ENCODE data around the gene SRSF1.
"Not testable (repeated sequence)": the region's sequence is repeated elsewhere in the genome, so short reads cannot be mapped to it uniquely, and the experiment has no call there.

Gene SRSF1, protein sequence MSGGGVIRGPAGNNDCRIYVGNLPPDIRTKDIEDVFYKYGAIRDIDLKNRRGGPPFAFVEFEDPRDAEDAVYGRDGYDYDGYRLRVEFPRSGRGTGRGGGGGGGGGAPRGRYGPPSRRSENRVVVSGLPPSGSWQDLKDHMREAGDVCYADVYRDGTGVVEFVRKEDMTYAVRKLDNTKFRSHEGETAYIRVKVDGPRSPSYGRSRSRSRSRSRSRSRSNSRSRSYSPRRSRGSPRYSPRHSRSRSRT

DNA sequence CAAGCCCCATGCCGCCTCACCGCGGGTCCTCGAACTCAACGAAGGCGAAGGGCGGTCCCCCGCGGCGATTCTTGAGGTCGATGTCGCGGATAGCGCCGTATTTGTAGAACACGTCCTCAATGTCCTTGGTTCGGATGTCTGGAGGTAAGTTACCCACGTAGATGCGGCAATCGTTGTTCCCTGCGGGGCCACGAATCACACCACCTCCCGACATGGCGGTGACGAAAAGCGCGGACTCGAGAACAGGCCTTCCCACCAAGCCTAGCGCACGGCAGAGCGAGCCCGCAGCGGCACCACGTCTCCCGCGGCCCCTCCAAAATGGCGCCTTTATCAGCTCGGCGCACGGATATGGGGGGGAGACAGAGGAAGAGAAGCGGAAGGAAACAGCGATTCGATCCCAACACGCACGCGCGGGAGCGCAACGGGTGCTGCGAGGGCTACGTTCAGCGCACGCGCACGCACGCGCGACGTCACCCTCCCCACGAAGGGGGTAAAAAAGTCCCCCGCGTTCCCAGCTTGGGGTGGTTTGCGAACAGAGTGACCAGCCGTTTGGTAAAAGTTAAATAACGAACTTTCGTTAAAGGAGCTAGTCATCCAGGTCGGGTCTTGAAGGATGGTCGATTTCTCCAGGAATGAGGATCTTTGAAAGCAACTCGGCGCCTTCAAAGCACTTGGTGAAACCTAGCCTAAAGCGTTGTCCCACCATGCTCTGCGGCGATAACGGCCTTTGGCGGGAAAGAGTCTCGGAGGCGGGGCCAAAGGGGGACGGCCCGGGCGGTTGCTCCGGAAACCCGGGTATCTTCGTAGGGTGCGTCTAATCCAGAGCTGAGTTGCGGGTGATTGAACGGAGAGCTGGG lies at the start of gene SRSF1:
SRSF1 (minus strand) TSS at position 323 of the 857 bp plus-strand sequence; CDS start at position 214, 109 bp downstream.
- DNase-seq: peak; percentile 97

DNA sequence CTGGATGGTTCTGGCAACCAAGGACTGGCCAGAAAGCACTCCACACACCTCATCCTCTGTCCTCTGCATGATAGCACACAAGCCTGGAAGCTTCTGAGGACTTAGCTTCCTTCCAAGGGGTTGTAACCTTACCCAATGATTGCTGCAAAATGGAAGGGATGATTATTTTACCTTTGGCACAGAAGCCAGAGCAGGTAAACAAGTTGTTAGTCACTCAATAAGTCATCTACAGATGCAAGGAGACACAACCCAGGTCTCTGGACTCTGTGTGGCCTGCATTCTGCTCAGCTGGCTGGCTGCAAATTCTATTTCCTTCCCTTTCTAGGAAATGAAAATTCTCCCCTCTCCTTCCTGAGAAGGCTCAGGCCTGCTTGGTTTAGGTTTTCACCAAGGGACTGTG lies 49.4 kb upstream of the SRSF1 start:
- no peak for DNase-seq

DNA sequence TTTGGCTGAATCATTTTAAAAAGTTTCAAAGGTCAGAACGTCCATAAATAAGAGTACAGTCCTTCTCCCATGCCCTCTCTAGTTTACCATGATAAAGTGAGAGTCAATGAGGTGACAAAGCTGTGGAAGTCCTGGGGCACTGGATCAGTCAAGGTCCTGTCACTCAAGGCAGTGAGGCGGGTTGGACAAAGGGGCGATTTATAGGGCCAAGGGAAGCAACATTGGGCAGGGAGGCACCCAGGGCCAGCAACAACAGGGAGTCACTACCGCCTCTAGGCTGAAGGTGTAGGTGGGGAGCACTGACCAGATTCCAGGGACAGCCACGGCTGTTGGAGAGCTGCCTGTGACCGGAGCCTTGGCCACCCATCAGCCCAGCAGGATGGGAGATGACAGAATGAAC lies 47.6 kb upstream of the SRSF1 start:
- DNase-seq: no peak

DNA sequence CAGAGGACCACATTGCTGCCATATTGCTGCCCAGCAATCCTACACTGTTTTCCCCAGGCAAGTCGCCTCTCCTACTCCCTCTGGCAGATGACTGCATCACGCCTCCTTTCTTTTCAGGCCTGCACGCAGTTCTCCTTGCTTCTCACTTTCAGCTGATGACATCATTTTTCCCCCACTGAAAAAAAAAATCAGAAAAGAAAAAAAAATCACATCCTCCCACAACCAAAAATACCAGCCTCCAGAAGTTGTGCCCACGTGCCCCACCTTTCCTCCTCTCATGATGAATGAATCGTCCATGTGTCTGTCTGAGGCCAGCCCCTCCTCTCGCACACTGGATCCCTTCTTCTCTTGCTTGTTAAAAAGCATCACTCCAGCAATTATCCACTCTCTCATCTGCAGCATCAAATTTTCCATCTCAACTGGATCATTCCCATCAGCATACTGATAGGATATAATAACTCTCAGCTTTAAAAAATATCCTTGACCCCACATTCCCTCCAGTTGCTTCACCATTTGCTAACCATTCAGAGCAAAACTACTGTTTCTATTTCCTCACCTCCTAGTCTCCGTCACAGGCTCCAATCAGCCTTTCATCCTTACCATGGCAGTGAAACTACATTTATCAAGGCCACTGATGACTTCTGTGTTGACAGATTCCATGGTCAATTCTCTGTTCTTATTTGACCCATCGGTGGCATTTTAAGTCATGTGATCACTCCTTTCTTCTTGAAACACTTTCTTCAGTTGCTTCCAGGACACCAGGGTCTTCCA lies 46.1 kb upstream of the SRSF1 start:
- DNase-seq: no peak

DNA sequence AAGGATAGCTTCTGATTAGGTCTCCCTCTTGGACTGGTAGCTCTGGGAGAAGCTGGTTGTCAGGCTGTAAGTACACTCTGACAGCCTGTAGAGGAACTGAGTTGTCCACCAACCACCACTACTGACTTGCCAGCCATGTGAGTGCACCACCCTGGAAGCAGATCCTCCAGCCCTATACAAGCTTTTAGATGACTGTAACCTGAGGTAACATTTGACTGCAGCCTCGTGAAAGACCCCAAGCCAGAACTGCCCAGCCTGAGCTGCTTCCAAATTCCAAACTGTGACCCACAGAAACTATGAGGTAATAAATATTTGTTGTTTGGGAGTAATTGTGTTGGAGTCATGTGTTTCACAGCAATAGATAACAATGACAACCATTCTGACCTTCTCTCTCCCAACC lies 45.4 kb upstream of the SRSF1 start:
- DNase-seq: no peak

DNA sequence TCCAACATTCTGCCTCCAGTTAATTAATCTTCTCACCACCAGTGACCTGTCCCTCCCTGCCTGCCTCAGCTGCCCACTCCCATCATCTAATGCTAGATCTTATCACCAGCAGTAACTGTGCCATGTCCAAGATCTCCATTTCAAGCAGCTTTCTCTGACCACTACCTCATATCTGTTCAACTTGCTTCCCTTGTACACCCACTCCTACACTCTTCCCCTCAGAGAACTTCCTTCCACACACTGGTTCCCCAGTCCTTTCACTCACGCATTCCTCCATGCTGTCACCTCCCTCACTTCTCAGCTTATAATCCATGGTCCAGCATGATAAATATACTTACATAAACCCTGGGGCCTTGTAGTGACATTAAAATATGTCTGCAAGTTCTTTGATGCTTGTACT lies 44.4 kb upstream of the SRSF1 start:
- DNase-seq: no peak

DNA sequence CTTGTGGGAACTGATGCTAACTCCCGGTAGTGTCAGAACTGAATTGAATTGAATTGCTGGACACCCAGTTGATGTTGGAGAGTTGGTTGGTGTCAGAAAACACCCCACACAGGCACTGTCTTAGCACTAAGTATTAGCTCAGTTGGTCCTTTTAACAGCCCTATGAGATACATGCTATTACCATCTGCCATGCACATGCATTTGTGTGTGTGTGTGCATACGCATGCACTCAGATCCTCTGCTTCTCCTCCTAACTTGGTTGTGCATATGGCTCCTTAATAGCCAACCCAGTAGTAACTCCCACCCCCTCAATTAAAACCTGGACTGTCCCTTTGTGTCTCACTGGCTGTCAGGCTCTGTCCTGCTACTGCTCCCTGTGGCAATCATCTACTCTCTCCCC lies 43.9 kb upstream of the SRSF1 start:
- no peak for DNase-seq

DNA sequence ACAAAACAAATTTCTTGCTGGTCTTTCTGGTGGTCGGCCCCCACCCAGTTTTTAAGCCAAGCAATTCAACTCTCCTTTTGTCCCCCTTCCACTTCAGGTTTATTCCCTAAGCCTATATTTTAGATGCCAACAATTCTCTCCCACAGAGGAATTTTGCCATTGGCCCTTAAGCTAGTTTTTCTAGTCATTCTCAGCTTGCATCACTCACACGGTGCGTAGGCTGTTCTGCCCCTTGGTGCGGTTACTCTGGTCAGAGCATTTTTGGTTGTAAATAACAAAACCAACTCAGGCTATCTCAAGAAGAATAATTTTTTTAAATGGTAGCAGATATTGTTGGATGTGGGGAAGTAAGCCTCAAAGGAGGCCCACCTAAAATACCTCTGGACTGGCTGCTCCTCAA lies 42.5 kb upstream of the SRSF1 start:
- DNase-seq: no peak

DNA sequence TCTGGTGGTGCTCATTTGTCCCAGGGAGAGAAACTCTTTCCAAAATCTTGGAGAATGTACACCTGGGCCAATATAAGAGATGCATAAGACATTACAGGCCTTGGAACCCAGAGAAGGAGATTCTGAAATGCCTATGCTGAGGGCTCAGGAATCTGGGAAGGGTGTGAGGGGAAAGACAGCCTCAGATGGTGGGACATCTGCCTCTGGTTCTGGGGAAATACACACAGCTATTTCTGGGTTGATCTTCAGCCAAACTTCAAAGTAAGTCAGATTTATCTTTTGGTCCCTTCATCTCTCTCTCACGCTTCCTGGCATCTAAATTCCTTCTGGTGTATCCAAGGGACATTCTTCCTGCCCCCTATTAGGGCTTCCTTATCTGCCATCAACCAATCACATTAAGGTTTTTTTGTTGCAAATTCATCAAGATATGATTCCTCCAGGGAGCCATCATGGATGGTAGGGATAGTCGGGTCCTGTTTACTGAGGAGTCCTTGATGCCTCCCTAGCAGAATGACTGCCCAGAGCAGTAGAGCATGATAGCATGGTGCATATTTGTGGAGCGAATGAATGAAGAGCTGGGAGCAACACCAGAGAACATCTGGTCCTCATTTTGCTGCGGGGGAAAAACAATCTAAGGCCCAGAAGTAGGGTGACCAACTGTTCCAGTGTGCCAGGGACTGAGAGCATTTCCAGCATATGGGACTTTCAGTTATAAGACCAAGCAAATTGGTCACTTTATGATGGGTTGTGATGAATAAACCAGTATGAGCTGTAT lies 40.5 kb upstream of the SRSF1 start:
- no peak for DNase-seq

DNA sequence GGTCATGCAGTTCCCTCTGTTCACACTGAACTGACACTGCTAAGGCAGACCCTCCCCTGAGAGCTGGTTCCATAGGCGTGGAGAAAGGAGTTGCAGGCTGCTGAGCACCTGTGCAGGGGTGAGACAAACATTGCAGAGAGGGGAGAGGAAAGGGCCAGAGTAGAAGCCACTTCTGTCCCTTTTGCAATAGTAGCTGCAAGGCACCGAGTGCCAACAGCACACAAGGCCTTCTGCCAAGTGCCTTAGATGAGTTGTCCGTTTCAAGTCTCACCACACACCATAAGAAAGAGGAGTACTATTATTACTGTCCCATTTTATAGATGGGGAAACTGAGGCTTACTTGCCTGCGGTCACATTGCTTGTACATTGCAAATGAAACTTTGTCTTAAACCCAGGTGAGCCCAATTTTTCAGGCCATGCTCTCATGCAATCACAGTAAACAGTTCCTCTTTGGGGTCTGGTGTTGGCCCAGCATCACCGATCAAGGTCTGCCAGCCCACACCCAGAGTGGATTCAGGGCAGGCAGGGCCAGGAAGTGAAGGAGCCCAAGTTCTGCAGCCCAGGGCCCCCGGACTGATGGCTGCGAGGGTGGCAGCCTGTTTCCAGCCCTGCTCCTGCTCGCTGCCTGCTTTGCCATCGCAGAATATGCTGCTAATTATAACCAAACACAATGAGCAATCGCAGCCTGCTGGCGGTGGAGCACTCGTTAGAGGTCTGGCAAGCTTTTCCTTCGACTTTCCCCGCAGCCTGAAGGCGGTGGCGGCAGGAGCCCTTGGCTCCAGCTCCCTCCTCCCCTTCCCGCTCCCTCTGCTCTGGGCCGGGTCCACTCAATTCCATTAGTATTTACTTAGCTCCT lies 39.4 kb upstream of the SRSF1 start:
- no peak for DNase-seq

DNA sequence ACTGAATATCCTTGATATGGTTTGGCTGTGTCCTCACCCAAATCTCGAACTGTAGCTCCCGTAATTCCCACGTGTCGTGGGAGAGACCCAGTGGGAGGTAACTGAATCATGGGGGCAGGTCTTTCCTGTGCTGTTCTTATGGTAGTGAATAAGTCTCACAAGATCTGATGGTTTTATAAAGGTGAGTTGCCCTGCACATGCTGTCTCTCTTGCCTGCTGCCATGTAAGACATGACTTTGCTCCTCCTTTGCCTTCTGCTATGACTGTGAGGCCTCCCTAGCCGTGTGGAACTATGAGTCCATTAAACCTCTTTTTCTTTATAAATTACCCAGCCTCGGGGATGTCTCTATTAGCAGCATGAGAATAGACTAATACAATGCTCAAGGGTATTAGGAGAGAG lies 37.2 kb upstream of the SRSF1 start:
- not testable (repeated sequence) for DNase-seq

DNA sequence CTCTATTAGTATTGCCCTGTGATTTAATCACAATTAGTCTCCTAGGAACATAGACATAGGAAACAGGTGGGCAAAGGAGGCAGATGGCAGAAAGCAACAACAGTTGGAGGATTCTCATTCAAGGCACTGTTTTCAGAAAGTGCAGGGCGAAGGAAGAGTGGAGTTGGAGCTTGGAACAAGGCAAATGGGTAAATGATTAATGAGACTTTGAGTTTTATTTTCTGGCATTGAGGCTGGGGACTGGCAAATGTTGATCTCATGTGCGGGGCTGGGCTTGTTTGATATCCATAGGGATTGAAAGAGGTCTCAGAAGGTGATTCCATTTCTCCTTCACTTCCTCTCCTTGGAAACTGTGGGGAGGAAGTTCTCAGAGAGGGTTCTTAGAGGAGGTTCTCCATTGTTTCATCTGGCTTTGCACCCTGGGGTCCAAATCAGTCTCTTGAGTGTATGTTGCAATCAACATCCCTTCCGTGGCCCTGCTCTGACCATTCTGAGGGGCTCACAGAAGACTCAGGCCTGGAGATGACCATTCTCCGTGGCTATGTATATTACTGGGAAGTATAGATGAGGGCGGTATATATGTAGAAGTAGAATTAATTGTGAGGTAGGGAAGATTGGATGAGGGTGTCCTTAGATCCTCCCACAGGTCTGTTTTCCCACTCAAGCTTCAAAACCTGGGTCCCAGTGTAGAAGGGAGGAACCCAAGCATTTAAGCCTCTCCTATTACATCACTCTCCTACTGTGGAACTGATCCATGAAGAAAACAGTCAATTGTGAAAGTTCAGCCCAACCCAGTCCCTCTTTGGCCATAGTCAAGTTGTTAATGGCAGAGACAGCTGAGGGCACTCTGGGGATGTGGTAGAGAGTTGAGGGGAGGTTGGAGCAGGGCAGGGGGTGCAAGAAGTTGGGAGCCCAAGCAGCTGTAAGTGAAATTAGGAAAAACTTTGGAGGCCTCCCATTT lies 36.5 kb upstream of the SRSF1 start:
- DNase-seq: no peak

DNA sequence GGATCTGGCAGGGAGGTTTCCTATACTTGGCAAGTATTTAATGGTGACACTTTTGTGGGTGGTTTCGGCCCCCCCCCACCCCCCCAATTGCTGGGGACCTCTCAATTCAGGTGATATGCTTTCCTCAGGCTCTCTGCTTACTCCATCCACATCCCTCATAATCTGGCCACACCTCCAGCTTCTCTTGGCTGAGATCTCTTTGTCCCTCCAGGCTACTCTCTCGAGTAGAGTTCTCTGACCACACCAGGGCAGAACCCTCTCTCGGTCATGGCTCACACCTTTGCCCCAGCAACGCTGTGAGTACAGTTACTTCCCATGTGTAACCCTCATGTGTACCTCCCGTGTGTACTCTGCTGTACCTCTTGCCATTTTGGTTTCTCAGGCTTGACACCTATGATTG lies 34.1 kb upstream of the SRSF1 start:
- no peak for DNase-seq

DNA sequence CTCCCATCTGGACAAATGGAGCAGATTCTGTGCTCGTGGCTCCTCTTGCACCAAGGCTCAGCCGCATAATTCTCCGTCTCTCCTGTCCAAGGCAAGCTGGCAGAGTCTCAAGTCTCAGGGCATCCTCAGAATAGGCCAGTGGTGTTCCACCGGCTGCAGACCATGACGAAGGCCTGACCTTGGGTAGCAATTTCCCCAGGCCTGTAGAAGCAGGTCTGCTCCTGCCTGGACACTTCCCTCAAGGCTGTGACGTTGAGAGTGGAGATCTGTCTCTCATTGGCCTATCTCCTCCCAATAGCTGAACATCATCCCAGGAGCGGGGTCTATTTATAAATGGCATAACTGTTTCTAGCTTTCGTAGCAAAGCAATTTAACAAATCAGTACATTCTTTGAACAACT lies 33.3 kb upstream of the SRSF1 start:
- no peak for DNase-seq

DNA sequence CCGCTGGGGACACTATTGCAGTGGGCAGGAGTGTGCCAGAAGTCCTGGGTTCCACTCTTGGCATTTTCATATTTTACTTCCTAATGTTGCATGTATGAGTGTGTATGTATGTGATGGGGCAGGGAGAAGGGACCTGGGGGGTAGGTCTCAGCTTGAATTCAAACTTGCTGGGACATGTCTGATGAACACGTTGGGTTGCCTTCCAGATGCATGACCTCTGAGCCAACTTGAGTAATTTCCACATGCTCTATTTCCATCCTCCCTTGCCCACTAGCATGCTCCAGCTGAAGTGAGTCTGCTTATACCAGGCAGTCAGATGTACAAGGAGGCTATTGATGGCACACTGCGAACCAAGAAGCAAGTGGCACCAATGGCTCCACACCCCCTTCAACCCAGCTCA lies 32.9 kb upstream of the SRSF1 start:
- no peak for DNase-seq

DNA sequence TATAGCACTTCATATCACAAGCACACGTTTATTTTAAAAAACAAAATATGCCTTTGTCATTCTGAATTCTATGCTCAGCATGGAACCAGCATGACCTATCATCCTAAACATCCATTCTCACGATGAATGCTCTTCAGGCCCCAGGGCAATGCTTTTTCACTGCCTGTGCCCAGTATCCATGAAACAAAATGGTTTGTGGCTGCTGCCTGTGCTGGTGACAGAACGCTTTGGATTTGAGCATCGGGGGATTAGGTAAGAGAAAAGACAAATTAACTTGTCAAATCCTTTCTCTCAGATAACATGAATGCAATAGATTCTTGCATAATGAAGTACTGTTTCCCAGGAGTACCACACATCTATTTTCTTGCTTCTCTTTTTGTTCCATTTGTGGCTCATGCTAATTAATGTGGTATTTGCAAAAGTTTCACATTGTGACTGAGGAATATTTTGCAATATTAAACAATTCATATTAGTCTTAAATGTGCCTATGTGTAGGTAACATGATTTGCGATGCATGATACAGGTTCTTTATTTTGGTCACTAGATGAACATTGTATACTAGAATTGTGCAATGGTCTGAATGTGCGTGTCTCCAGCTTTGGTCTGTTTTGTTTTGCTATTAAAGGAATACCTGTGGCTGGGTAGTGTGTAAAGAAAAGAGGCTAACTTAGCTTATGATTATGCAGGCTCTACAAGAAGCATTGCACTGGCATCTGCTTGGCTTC lies 25.8 kb upstream of the SRSF1 start:
- no peak for DNase-seq

DNA sequence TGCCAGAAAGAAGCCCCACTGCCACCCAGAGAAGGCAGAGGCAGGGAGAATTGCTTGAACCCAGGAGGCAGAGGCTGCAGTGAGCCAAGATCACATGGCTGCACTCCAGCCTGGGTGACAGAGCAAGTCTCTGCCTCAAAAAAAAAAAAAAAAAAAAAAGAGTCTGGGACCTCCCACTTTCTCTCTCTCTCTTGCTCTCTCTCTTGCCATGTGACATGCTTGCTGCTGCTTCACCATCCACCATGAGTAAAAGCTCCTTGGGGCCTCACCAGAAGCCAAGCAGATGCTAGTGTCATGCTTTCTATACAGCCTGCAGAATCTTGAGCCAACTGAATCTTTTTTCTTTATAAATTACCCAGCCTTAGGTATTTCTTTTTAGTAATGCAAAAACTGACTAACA lies 21.5 kb upstream of the SRSF1 start:
- no peak for DNase-seq

DNA sequence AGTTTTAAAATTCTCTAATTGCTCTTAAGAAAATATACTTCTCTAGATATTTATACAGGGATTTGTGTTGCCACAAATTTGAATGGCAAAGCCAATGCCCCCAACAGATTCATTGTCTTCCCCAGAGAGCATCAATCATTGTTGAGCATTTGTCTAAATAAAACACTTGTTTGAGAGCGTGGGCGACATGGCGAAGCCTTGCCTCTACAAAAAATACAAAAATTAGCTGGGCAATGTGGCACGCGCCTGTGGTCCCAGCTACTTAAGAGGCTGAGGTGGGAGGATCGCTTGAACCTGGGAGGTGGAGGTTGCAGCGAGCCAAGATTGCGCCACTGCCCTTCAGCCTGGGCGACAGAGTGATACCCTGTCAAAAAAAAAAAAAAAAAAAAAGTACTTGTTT lies 13.4 kb upstream of the SRSF1 start:
- no peak for DNase-seq

DNA sequence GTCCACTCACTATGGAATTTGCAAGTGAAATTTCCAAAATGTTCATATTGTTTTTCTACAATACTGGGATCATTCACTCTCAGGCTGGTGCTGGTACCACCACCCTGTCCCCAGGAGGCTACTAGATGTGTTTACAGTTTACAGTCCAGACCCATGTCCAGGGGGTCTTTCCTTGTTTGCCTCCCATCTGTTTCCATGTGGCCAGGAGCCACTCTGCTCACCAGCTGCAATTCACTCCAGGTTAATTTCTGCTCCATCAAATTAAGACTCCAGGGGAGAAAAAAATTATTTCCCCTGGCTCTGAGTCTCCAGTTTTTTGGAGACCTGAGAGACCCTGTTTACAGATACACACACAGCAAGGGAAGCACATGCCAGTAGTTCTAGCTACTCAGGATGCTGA lies 12.5 kb upstream of the SRSF1 start:
- DNase-seq: no peak

DNA sequence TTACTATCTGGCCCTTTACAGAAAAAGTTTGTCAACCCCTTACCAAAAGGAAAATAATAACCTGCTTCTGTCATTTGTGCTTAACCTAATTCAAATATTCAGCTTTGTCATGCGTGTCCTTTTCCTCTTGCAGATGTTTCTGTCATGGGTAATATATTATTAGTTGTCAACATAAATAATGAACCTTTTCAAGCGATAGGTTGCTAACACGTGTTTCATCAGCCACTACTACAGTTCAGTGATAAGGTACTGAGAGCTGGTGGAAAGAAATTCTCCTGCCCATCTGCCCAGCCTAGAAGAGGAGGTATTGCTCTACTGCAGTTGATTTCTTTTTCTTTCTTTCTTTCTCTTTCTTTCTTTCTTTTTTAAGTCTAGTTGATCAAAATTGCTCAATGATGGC lies 12.0 kb upstream of the SRSF1 start:
- DNase-seq: no peak

Data from activated CD4-positive, alpha-beta T cell treated with anti-CD3 and anti-CD28 coated beads, Interleukin-2, amount 50 U/mL, for 1 hour (primary cell).